ENCODE results near the gene KCNC4. TPM values are rescaled to one million over a fixed set of nuclear protein-coding genes. Genes with fewer than 3 reads are reported as not detected.

The KCNC4 gene
- total and polyA plus RNA-seq, 9 donors: 3.2 to 18.0 (median 11.7) TPM

DNA sequence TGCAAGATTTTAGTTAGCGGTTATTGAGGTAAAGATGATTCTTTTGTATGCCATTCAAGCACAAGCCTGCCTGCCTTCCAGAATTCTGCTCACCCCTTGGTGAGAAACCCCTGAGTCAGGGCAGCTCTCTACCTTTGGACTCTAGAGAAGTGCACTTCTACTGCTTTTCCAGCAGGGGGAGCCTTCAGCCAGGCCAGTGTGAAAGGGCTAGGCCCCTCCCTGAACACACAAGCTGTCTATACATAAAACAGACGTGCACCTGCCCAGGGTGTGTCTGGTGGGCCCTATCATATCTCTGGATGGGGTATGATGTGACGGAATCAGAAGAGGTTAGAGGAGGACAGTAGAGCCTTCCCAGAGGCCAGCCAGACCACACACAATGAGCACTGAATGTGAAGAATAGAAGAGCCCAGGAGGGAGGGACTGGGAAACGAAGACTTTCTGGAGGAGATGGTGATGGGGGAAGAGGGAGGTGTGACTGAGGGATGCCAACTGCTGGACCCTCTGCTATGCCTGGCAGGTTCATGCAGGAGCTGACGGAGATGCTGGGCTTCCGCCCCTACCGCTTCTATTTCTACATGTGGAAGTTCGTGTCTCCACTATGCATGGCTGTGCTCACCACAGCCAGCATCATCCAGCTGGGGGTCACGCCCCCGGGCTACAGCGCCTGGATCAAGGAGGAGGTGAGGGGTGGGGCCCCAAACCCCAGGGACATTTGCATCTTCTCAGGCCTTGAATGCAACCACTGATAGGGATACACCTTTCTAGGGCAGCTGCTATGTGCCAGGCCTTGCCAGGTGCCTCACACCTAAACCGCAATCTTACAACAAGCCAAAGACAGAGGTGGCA, 13.0 kb upstream of the KCNC4 start:
- intact Hi-C loops (cut with DNase I): no loop called here
- Histone ChIP-seq H3K9me3 (no peaks in the 10 kb centered on the region), H3K4me1 (ENCODE audit: insufficient read depth) (no peaks in the 10 kb centered on the region), H3K27me3 (no peaks in the 10 kb centered on the region), H3K4me3 (no peak overlapping the region), H3K27ac (no peak overlapping the region), H3K36me3 (no peaks in the 10 kb centered on the region)
- 56 to 63% (median 59%) methylated on average over 12 of the region's 12 CpGs for WGBS, 3 donors
- TF ChIP-seq, protein P1, sequence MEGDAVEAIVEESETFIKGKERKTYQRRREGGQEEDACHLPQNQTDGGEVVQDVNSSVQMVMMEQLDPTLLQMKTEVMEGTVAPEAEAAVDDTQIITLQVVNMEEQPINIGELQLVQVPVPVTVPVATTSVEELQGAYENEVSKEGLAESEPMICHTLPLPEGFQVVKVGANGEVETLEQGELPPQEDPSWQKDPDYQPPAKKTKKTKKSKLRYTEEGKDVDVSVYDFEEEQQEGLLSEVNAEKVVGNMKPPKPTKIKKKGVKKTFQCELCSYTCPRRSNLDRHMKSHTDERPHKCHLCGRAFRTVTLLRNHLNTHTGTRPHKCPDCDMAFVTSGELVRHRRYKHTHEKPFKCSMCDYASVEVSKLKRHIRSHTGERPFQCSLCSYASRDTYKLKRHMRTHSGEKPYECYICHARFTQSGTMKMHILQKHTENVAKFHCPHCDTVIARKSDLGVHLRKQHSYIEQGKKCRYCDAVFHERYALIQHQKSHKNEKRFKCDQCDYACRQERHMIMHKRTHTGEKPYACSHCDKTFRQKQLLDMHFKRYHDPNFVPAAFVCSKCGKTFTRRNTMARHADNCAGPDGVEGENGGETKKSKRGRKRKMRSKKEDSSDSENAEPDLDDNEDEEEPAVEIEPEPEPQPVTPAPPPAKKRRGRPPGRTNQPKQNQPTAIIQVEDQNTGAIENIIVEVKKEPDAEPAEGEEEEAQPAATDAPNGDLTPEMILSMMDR (IDR thresholded peaks at IDR 0.05): peak; percentile 44 to 55 (median 47)
- TF ChIP-seq EP300 (IDR thresholded peaks at IDR 0.05) (no peak), POLR2A (IDR thresholded peaks at IDR 0.05) (no peak)
- no peak for DNase-seq

DNA sequence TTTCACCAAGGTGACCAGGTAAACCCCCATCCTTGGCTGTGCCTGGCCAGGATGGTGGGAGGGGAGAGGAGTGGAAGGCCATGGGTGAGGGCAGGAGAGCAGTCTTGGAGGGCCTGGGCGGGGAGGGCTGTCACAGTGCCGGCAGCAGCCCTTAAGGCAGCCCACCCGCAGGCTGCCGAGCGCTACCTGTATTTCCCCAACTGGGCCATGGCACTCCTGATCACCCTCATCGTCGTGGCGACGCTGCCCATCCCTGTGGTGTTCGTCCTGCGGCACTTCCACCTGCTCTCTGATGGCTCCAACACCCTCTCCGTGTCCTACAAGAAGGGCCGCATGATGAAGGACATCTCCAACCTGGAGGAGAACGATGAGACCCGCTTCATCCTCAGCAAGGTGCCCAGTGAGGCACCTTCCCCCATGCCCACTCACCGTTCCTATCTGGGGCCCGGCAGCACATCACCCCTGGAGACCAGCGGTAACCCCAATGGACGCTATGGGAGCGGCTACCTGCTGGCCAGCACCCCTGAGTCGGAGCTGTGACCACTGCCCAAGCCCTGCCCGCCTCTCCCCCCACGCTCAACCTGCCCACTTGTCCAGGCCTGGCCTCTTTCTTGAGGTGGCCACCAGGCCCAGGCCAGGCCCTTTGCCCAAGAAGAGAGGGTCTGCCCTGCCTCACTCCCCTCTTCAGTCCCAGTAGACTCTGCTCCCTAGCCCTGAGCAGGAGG, 12.0 kb upstream of the KCNC4 start:
- intact Hi-C loops (cut with DNase I): loop anchor here in 1 of 4 donors (2.0 kb wide), 1 partner anchor 113 kb away; no protein-coding TSS in a partner anchor
- TF ChIP-seq POLR2A (IDR thresholded peaks at IDR 0.05) (no peak), EP300 (IDR thresholded peaks at IDR 0.05) (no peak)
- TF ChIP-seq, protein P1 (IDR thresholded peaks at IDR 0.05): no peak
- DNase-seq: no peak
- Histone ChIP-seq H3K27me3 (no peaks in the 10 kb centered on the region), H3K4me1 (ENCODE audit: insufficient read depth) (no peaks in the 10 kb centered on the region), H3K27ac (no peak overlapping the region), H3K36me3 (no peaks in the 10 kb centered on the region), H3K9me3 (no peaks in the 10 kb centered on the region), H3K4me3 (no peak overlapping the region)
- WGBS, 3 donors: 94 to 95% (median 95%) methylated on average over 23 of the region's 23 CpGs

DNA sequence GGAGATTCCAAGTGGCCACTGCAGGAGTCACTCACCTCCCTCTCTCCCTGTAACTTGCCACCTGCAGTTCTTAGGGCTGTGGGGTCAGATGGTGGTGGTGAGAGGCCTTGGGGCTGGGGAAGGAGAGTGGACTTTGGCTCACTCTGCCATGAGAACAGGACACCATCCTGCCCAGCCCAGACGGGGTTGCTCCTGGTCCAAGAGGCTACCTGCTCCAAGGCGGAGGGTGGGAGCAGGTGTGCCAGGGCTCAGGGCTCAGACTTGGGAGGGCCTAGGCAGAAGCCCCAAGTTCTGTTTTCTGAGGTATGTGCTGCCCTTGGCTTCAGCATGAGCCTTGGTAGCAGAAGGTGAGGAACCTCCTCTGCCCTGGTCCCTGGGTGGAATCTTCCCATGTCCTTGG, 11.4 kb upstream of the KCNC4 start:
- Histone ChIP-seq H3K27ac (no peak overlapping the region), H3K9me3 (no peaks in the 10 kb centered on the region), H3K36me3 (no peaks in the 10 kb centered on the region), H3K27me3 (no peaks in the 10 kb centered on the region), H3K4me1 (ENCODE audit: insufficient read depth) (no peaks in the 10 kb centered on the region), H3K4me3 (no peak overlapping the region)
- intact Hi-C loops (cut with DNase I): loop anchor here in 1 of 4 donors (2.0 kb wide), 1 partner anchor 112 kb away; no protein-coding TSS in a partner anchor
- no peak for DNase-seq
- no peak for TF ChIP-seq POLR2A (IDR thresholded peaks at IDR 0.05)
- TF ChIP-seq, protein P1 (IDR thresholded peaks at IDR 0.05): no peak
- TF ChIP-seq EP300 (IDR thresholded peaks at IDR 0.05): no peak
- 91 to 93% (median 92%) methylated on average over 2 of the region's 2 CpGs for WGBS, 3 donors

DNA sequence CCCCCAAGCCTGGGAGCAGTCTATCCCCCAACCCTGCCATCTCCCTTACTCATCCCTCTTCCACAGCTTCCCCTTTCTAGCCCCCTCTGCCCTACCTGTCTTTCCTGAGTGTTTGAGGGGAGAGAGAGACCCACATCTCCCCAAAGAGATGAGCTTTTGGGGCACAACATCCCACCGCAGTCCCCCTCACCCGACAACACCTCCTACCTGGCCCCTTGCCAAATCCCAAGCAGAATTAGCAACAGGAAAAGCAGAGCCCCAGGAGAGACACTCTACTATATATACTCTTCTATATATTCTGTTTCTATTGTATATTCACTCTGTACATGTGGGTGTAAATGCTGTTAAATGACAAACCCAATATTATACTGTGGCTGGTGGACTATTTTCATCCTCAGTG, 9.9 kb upstream of the KCNC4 start:
- Histone ChIP-seq H3K36me3 (no peaks in the 10 kb centered on the region), H3K27ac (no peak overlapping the region), H3K4me3 (no peak overlapping the region), H3K4me1 (ENCODE audit: insufficient read depth) (no peaks in the 10 kb centered on the region), H3K9me3 (no peaks in the 10 kb centered on the region), H3K27me3 (no peaks in the 10 kb centered on the region)
- no peak for DNase-seq
- WGBS, 3 donors: 24 to 33% (median 28%) methylated on average over 2 of the region's 2 CpGs
- TF ChIP-seq, protein P1 (IDR thresholded peaks at IDR 0.05): no peak
- TF ChIP-seq POLR2A (IDR thresholded peaks at IDR 0.05): no peak
- no peak for TF ChIP-seq EP300 (IDR thresholded peaks at IDR 0.05)
- intact Hi-C loops (cut with DNase I): loop anchor here in 3 of 4 donors (2.0 to 10.0 kb wide), 3 partner anchors 295 to 299 kb away; no protein-coding TSS in a partner anchor

Data from ovary (tissue), 9 donors.